ENCODE measurements around the gene WTAP.

DNA sequence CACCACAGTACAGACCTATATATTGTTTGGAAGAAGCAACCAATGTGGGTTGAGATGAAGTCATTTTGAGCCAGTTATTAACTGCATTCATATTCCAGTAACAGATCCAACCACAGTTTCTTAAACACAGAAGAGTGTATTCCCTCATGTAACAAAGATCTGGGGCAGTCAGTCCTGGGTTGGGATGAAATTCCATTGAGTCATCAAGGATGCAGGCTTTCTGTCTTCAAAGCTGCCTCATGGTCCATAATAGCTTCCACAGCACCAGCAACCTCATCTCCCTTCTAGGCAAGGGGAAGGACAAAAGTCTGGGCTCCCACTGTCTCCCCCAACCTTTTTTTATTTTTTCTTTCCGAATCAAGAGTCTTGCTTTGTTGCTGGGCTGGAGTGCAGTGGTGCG is 31.3 kb upstream of the WTAP start:
- no peak for TF ChIP-seq POLR2A (IDR thresholded peaks at IDR 0.05)
- TF ChIP-seq, protein P1, sequence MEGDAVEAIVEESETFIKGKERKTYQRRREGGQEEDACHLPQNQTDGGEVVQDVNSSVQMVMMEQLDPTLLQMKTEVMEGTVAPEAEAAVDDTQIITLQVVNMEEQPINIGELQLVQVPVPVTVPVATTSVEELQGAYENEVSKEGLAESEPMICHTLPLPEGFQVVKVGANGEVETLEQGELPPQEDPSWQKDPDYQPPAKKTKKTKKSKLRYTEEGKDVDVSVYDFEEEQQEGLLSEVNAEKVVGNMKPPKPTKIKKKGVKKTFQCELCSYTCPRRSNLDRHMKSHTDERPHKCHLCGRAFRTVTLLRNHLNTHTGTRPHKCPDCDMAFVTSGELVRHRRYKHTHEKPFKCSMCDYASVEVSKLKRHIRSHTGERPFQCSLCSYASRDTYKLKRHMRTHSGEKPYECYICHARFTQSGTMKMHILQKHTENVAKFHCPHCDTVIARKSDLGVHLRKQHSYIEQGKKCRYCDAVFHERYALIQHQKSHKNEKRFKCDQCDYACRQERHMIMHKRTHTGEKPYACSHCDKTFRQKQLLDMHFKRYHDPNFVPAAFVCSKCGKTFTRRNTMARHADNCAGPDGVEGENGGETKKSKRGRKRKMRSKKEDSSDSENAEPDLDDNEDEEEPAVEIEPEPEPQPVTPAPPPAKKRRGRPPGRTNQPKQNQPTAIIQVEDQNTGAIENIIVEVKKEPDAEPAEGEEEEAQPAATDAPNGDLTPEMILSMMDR (IDR thresholded peaks at IDR 0.05), result no peak

All from thyroid gland (tissue), 4 donors.